H1 (cell line): Measurements from ENCODE around the gene GPX6. TPM values are rescaled to one million over a fixed set of nuclear protein-coding genes. Genes with fewer than 3 reads are reported as not detected.

Source experiments
- BACH1 ChIP-seq: IDR thresholded peaks from 2 replicates; pipeline ENCODE4 v1.6.1; 2012; ENCODE audit warnings: low read length, improper control_type of control experiment
- BCL11A ChIP-seq, 2 experiments: IDR thresholded peaks; one replicate each; pipeline ENCODE4 v1.6.1; 2011; ENCODE audit warnings: low read depth in 2 of 2, low read length in 2 of 2, mild to moderate bottlenecking in 2 of 2
- BRCA1 ChIP-seq: IDR thresholded peaks from 2 replicates; pipeline ENCODE4 v1.6.1; 2012; ENCODE audit warnings: low read depth, low read length, improper control_type of control experiment
- CBX5 ChIP-seq: fragments of 300-800, 300-1000 bp; sonication (generic); IDR thresholded peaks from 2 replicates; pipeline ENCODE4 v1.7.1; 2016; ENCODE audit warnings: antibody characterized with exemption, low read length, low read depth
- CEBPB ChIP-seq: IDR thresholded peaks from 2 replicates; pipeline ENCODE4 v1.6.1; 2012; ENCODE audit warnings: low read depth, low read length
- CHD1 ChIP-seq: IDR thresholded peaks from 2 replicates; pipeline ENCODE4 v1.6.1; 2012; ENCODE audit warnings: low read depth, low read length, improper control_type of control experiment
- CTBP2 ChIP-seq: IDR thresholded peaks from 2 replicates; pipeline ENCODE4 v1.7.0; 2011; ENCODE audit warnings: borderline replicate concordance, mild to moderate bottlenecking, moderate library complexity, mixed read lengths, low read length; ENCODE audit not compliant: insufficient read depth, insufficient read length
- E2F6 ChIP-seq: IDR thresholded peaks from 2 replicates; pipeline ENCODE4 v1.6.1; 2012; ENCODE audit warnings: inconsistent platforms
- EGR1 ChIP-seq: IDR thresholded peaks from 2 replicates; pipeline ENCODE4 v1.6.1; 2011; ENCODE audit warnings: low read depth, low read length, borderline replicate concordance
- FOSL1 ChIP-seq: IDR thresholded peaks from 2 replicates; pipeline ENCODE4 v1.6.1; 2011; ENCODE audit warnings: mild to moderate bottlenecking, low read depth, low read length, moderate library complexity; ENCODE audit not compliant: insufficient read depth
- GTF2F1 ChIP-seq: IDR thresholded peaks from 2 replicates; pipeline ENCODE4 v1.6.1; 2012; ENCODE audit warnings: low read depth, low read length, improper control_type of control experiment, borderline replicate concordance
- JUND ChIP-seq: IDR thresholded peaks from 2 replicates; pipeline ENCODE4 v1.6.1; 2011; ENCODE audit warnings: mild to moderate bottlenecking, improper control_type of control experiment, low read length
- KDM1A ChIP-seq: fragments of 200-600, 300-600 bp; sonication (generic); IDR thresholded peaks from 2 replicates; pipeline ENCODE4 v1.7.1; 2016; ENCODE audit warnings: mild to moderate bottlenecking, low read length, borderline replicate concordance
- NRF1 ChIP-seq: IDR thresholded peaks from 2 replicates; pipeline ENCODE4 v1.6.1; 2011; ENCODE audit warnings: mild to moderate bottlenecking, low read depth, low read length, improper control_type of control experiment
- RNF2 ChIP-seq: fragments of 200-900, 300-1000 bp; sonication (generic); IDR thresholded peaks from 2 replicates; pipeline ENCODE4 v1.7.1; 2016; ENCODE audit warnings: borderline replicate concordance, low read depth, mild to moderate bottlenecking, antibody characterized with exemption, low read length; ENCODE audit not compliant: poor library complexity, severe bottlenecking; ENCODE audit errors: missing control alignments
- RXRA ChIP-seq: IDR thresholded peaks from 2 replicates; pipeline ENCODE4 v1.6.1; 2011; ENCODE audit warnings: low read depth, mild to moderate bottlenecking, low read length, moderate library complexity; ENCODE audit not compliant: insufficient read depth
- SIRT6 ChIP-seq: IDR thresholded peaks from one replicate; pipeline ENCODE4 v1.7.1; 2012; ENCODE audit warnings: low read length, inconsistent platforms
- SP1 ChIP-seq: IDR thresholded peaks from 2 replicates; pipeline ENCODE4 v1.6.1; 2011; ENCODE audit warnings: low read depth, low read length
- SP2 ChIP-seq: IDR thresholded peaks from 2 replicates; pipeline ENCODE4 v1.6.1; 2012; ENCODE audit warnings: mild to moderate bottlenecking, low read length, inconsistent platforms
- SRF ChIP-seq: IDR thresholded peaks from 2 replicates; pipeline ENCODE4 v1.6.1; 2011; ENCODE audit warnings: mild to moderate bottlenecking, low read depth, low read length, moderate library complexity
- SUZ12 ChIP-seq: fragments of 200-600 bp; sonication (generic); IDR thresholded peaks from 2 replicates; pipeline ENCODE4 v1.6.1; 2012; ENCODE audit warnings: mild to moderate bottlenecking, inconsistent platforms, low read length, moderate library complexity, mixed read lengths
- TEAD4 ChIP-seq: IDR thresholded peaks from 2 replicates; pipeline ENCODE4 v1.6.1; 2012; ENCODE audit warnings: low read depth, low read length, inconsistent platforms, mixed read lengths
- USF2 ChIP-seq: IDR thresholded peaks from 2 replicates; pipeline ENCODE4 v1.6.1; 2011; ENCODE audit warnings: low read length, improper control_type of control experiment
- YY1 ChIP-seq: IDR thresholded peaks from 2 replicates; pipeline ENCODE4 v1.6.1; 2011; ENCODE audit warnings: low read depth, mild to moderate bottlenecking, low read length
- polyA plus RNA-seq, 7 experiments: library from polyadenylated mRNA; depleted of rRNA in 3 of 7; stranded (reverse) in 5 of 7; unstranded in 2 of 7; fragments of >200 nt in 5 of 7; fragments of 200-250 nt in 2 of 7; gene quantifications; 1 replicate in 5 of 7; 2 replicates in 1 of 7; 4 replicates in 1 of 7; pipeline versions ENCODE4 v1.2.1 to v1.2.3, GENCODE V29; 2011 to 2013; ENCODE audit warnings: missing spikeins in 2 of 7, mixed read lengths in 2 of 7
- total RNA-seq: library from RNA; stranded (reverse); fragmentation: NEBNext Ultra II Directional; extraction: Animal tissue kit (Norgen Biotek cat#: 25700); gene quantifications from 2 replicates; pipeline ENCODE4 v1.2.1, GENCODE V29; 2021

Gene GPX6
- total and polyA plus RNA-seq, 2 of the 8 experiments (the other 6 are each of a cell fraction or from before 2014, with no cell fraction given): not detected

- TF ChIP-seq E2F6: no peak
- TF ChIP-seq SP2: no peak
- TF ChIP-seq GTF2F1: no peak
- TF ChIP-seq SUZ12: no peak
- 0 out of 2 replicates have a peak, but pooled peaks have one; percentile 7 for TF ChIP-seq SP1
- no peak for TF ChIP-seq BRCA1
- TF ChIP-seq SIRT6: no peak
- peak; percentile 26; the same call in 1 of the 2 replicates for TF ChIP-seq NRF1
- TF ChIP-seq YY1: no peak
- TF ChIP-seq RNF2: no peak
- no peak for TF ChIP-seq CHD1
- peak; percentile 67; the same call in 1 of the 2 replicates for TF ChIP-seq CEBPB
- TF ChIP-seq RXRA: no peak
- no peak for TF ChIP-seq KDM1A
- TF ChIP-seq USF2: no peak
- TF ChIP-seq EGR1: no peak
- TF ChIP-seq FOSL1: no peak
- no peak for TF ChIP-seq CBX5
- no peak for TF ChIP-seq BACH1
- no peak for TF ChIP-seq CTBP2
- TF ChIP-seq TEAD4: peak; percentile 75
- TF ChIP-seq SRF: no peak
- no peak for TF ChIP-seq JUND
- TF ChIP-seq BCL11A (IDR thresholded peaks at IDR 0.05; ENCODE audit: low read depth in 2 of 2, low read length in 2 of 2): no peak
Observed at GRCh38 chr6:28474441-28475219, 41.0 kb downstream of the GPX6 start (continued).
